Mononuclear cell (primary cell): ENCODE measurements around the gene EPHB1. TPM values are rescaled to one million over a fixed set of nuclear protein-coding genes. Genes with fewer than 3 reads are reported as not detected.

ENCODE experiments used
- H3K27me3 ChIP-seq: 2 replicates; pipeline ENCODE4 v1.6.0; 2011; ENCODE audit warnings: low read length, control low read depth; ENCODE audit not compliant: insufficient read depth
- H3K4me1 ChIP-seq: 2 replicates; pipeline ENCODE4 v1.5.1; 2011; ENCODE audit warnings: mild to moderate bottlenecking, low read length, control low read depth; ENCODE audit not compliant: insufficient read depth
- H3K4me3 ChIP-seq: 2 replicates; pipeline ENCODE4 v1.5.1; 2011; ENCODE audit warnings: mild to moderate bottlenecking, low read length, moderate library complexity
- H3K9me3 ChIP-seq: 2 replicates; pipeline ENCODE4 v1.5.1; 2011; ENCODE audit warnings: low read depth, mild to moderate bottlenecking, control low read depth, low read length
- total RNA-seq: library from RNA; depleted of rRNA; stranded (reverse); fragments of >200 nt; gene quantifications from one replicate; pipeline ENCODE4 v1.2.3, GENCODE V29; 2012

The EPHB1 gene
- total RNA-seq = 0.63 TPM

DNA sequence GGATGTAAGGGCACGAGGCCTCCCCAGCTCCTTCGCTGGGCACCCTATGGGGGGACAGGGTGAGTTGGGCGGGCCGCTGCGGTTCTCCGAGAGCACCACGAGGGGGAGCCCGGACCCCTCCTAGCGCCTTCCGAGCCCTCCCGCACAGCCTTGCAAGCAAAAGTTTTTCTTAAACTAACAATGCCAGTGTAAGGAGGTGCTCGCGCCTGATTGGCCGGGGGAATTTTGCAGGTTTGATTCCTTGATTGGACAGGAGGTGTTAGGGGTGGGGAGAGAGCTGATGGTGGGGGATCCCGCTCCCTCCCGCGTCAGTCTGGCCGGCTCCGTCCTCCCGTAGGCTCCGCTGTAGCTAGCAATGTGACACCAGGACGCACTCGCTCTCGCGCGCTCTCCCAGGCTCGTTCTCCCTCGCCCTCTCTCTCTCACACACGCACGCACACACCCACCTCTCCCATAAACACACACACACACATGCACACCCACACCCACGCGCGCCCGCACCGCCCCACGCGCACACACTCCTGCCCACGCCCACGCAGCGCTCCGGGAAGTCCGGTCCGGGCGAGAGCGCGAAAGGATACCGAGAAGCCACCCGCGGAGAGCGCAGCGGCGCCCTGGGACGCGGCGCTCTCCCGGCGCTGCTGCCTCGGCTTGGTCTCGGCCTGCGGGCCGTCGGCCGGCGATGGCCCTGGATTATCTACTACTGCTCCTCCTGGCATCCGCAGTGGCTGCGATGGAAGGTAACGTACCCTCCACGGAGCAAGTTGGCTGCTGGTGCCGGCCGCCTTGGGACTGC is at the start of gene EPHB1:
Gene EPHB1, plus strand, starts transcription at position 311 of the 796 bp plus-strand sequence.
- Histone ChIP-seq H3K4me1 (peaks cover 11% of the 10 kb centered on the region), H3K27me3 (peaks cover 43% of the 10 kb centered on the region), H3K9me3 (no peaks in the 10 kb centered on the region), H3K4me3 (peak within 1 kb of the TSS; percentile 16)

DNA sequence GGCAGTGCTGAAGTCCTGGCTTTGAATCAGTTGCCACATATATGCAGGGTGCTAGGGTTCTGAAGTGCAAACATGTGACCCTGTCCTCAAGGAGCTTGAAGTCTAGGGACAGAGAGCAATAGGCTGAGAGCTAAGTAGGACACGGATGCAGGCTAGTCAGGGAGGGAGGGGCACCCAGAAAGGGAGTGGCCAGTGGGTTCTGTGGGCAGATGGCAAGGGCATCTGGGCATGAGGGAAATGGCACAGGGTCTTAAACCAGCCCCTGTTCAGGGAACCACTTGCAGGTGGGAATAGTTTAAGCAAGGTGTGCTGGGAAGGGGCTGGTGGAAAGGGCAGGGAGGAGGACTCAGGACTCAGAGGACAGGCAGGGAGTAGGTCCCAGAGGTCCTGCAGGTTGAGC is 46.4 kb upstream of the EPHB1 start:
- Histone ChIP-seq H3K4me3 (no peak overlapping the region), H3K4me1 (no peaks in the 10 kb centered on the region), H3K9me3 (no peaks in the 10 kb centered on the region), H3K27me3 (no peaks in the 10 kb centered on the region)

GRCh38 chr3:134749174-134749573 is 45.9 kb upstream of the EPHB1 start:
- Histone ChIP-seq H3K4me1 (no peaks in the 10 kb centered on the region), H3K27me3 (no peaks in the 10 kb centered on the region), H3K4me3 (no peak overlapping the region), H3K9me3 (no peaks in the 10 kb centered on the region)

DNA sequence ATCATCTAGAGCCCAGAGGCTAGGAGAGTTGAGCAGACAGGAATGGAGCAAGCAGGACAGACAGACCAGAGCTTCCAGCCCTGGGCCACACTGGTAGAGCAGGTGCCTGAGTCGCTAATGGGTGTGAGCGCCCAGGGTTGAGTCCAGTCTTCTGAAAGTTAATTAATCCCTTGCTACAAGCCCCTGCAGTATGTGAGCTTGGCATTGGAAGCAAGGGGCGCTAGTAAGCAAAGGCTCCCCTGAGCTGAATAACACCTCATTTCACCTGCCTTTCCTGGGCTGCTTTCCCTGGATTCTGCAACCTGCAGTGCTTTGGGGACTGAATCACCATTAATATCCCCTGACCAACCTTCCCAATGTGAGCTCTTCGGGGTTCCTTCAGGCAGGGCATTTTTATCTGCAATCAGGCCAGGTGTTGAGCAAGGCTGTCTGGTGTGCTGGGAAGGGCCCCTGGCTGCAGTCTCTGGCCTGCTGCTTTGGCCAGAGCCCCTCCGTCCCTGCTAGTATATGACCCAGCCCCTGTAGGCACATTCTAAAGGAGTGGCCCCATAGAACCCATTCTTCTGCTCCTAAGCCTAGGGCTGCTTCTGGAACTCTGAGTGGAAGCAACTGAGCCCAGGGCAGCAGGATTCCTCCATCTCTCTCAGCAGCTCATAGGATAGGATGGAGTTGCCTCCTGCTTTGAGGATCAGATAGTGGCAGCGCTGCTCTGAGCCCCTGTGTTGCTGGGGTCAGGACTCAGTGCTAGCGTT is 45.1 kb upstream of the EPHB1 start:
- Histone ChIP-seq H3K27me3 (no peaks in the 10 kb centered on the region), H3K4me3 (no peak overlapping the region), H3K4me1 (no peaks in the 10 kb centered on the region), H3K9me3 (no peaks in the 10 kb centered on the region)

- H3K4me1 ChIP-seq = no peaks in the 10 kb centered on the region
- no peaks in the 10 kb centered on the region for H3K9me3 ChIP-seq
- no peaks in the 10 kb centered on the region for H3K27me3 ChIP-seq
- no peak overlapping the region for H3K4me3 ChIP-seq
These were observed 43.2 kb upstream of the EPHB1 start for GRCh38 chr3:134751831-134752230.

- Histone ChIP-seq H3K4me1 (no peaks in the 10 kb centered on the region), H3K27me3 (no peaks in the 10 kb centered on the region), H3K9me3 (no peaks in the 10 kb centered on the region), H3K4me3 (no peak overlapping the region)
These were observed 42.1 kb upstream of the EPHB1 start for GRCh38 chr3:134752761-134753461.

- H3K4me3 ChIP-seq = no peak overlapping the region
- H3K27me3 ChIP-seq = no peaks in the 10 kb centered on the region
- no peaks in the 10 kb centered on the region for H3K4me1 ChIP-seq
- H3K9me3 ChIP-seq = no peaks in the 10 kb centered on the region
These were observed 40.9 kb upstream of the EPHB1 start for GRCh38 chr3:134753999-134754742.

GRCh38 chr3:134754768-134755559 is 40.1 kb upstream of the EPHB1 start:
- Histone ChIP-seq H3K4me3 (no peak overlapping the region), H3K27me3 (no peaks in the 10 kb centered on the region), H3K9me3 (no peaks in the 10 kb centered on the region), H3K4me1 (no peaks in the 10 kb centered on the region)

- no peaks in the 10 kb centered on the region for H3K9me3 ChIP-seq
- no peaks in the 10 kb centered on the region for H3K27me3 ChIP-seq
- no peak overlapping the region for H3K4me3 ChIP-seq
- H3K4me1 ChIP-seq = no peaks in the 10 kb centered on the region
These were observed 39.2 kb upstream of the EPHB1 start for GRCh38 chr3:134755821-134756220.

GRCh38 chr3:134757549-134758069 is 37.5 kb upstream of the EPHB1 start:
- Histone ChIP-seq H3K27me3 (no peaks in the 10 kb centered on the region), H3K4me1 (no peaks in the 10 kb centered on the region), H3K9me3 (no peaks in the 10 kb centered on the region), H3K4me3 (no peak overlapping the region)

GRCh38 chr3:134761213-134761612 is 33.8 kb upstream of the EPHB1 start:
- Histone ChIP-seq H3K9me3 (no peaks in the 10 kb centered on the region), H3K27me3 (no peaks in the 10 kb centered on the region), H3K4me1 (no peaks in the 10 kb centered on the region), H3K4me3 (no peak overlapping the region)

GRCh38 chr3:134762016-134762415 is 33.0 kb upstream of the EPHB1 start:
- Histone ChIP-seq H3K9me3 (no peaks in the 10 kb centered on the region), H3K4me3 (no peak overlapping the region), H3K4me1 (no peaks in the 10 kb centered on the region), H3K27me3 (no peaks in the 10 kb centered on the region)

DNA sequence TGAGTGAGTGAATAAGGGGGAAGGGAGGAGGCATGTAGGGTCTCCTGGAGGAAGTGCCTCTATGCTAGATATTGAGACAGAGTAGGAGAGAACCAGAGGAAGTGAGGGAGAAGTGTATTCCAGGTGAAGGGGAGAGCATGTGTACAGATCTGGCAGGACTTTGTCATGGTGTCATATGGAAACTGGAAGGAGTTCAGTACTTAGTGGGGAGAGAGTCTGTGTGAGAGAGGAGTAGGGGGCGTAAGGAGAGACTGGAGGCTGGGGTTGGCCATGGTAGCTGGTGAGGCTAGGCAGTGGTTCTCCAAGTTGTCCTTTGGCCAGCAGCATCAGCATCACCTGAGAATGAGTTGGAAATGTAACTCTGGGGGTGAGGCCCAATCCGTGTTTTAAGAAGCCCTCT is 29.6 kb upstream of the EPHB1 start:
- H3K4me3 ChIP-seq = no peak overlapping the region
- no peaks in the 10 kb centered on the region for H3K9me3 ChIP-seq
- H3K4me1 ChIP-seq = no peaks in the 10 kb centered on the region
- H3K27me3 ChIP-seq = no peaks in the 10 kb centered on the region

- Histone ChIP-seq H3K27me3 (no peaks in the 10 kb centered on the region), H3K4me1 (no peaks in the 10 kb centered on the region), H3K9me3 (no peaks in the 10 kb centered on the region), H3K4me3 (no peak overlapping the region)
These were observed 28.8 kb upstream of the EPHB1 start for GRCh38 chr3:134766290-134766689.
